Breast epithelium (tissue), 4 donors: Measurements from ENCODE around the gene CTSG. TPM values are rescaled to one million over a fixed set of nuclear protein-coding genes. Genes with fewer than 3 reads are reported as not detected.
"Not testable (repeated sequence)": the region's sequence is repeated elsewhere in the genome, so short reads cannot be mapped to it uniquely, and the experiment has no call there.

Experiments
- DNase-seq, 2 donors: peaks; one replicate each; pipeline ENCODE4 v3.0.0-alpha.2; 2019; ENCODE audit warnings: low spot score in 2 of 2
- H3K27ac ChIP-seq, 2 donors: fragments of 200-600 bp; sonication (generic) in 1 of 2; one replicate each; pipeline ENCODE4 v1.5.1; 2016 to 2019; ENCODE audit warnings: mild to moderate bottlenecking in 1 of 2
- H3K27me3 ChIP-seq, 2 donors: fragments of 200-600 bp; sonication (generic) in 1 of 2; one replicate each; pipeline versions ENCODE4 v1.5.1 to v1.6.0; 2017 to 2019; ENCODE audit warnings: control low read depth in 1 of 2, mild to moderate bottlenecking in 1 of 2
- H3K36me3 ChIP-seq: fragments of 200-600 bp; one replicate; pipeline ENCODE4 v1.5.1; 2019
- H3K4me1 ChIP-seq, 2 donors: fragments of 200-600 bp; sonication (generic); one replicate each; pipeline ENCODE4 v1.5.1; 2016 to 2019; ENCODE audit warnings: control low read depth in 1 of 2
- H3K4me3 ChIP-seq, 3 donors: fragments of 200-600 bp; sonication (generic); 1 replicate in 2 of 3; 2 replicates in 1 of 3; pipeline ENCODE4 v1.5.1; 2016 to 2019; ENCODE audit warnings: mild to moderate bottlenecking in 3 of 3, moderate library complexity in 2 of 3
- H3K9me3 ChIP-seq, 2 donors: fragments of 200-600 bp; sonication (generic) in 1 of 2; one replicate each; pipeline ENCODE4 v1.5.1; 2016 to 2019; ENCODE audit warnings: control low read depth in 1 of 2
- POLR2A ChIP-seq: fragments of 450-650 bp; IDR thresholded peaks from one replicate; pipeline ENCODE4 v1.6.1; 2016; ENCODE audit warnings: antibody characterized with exemption, mild to moderate bottlenecking, moderate library complexity
- POLR2AphosphoS5 ChIP-seq, 3 donors: sonication (generic); formaldehyde crosslinking; IDR thresholded peaks; one replicate each; pipeline ENCODE4 v1.6.1; 2017; ENCODE audit warnings: antibody characterized with exemption in 3 of 3
- intact Hi-C: fragments of 100-400 bp; cut with DNase I; formaldehyde crosslinking; loops from one replicate; pipeline ENCODE4 v1.15.1; 2023; ENCODE audit warnings: low total_unique reads
- total RNA-seq, 3 donors: library from RNA; depleted of rRNA; stranded (reverse); fragments of >200 nt; gene quantifications; one replicate each; pipeline ENCODE4 v1.1.0, GENCODE V29; 2016
- TF ChIP-seq, protein P1 (sequence below), 3 donors: fragments of 450-650 bp; IDR thresholded peaks; one replicate each; pipeline ENCODE4 v1.5.1; 2016 to 2017; ENCODE audit warnings: antibody characterized with exemption in 3 of 3, mild to moderate bottlenecking in 3 of 3, moderate library complexity in 3 of 3

The CTSG gene
- total RNA-seq, 3 donors from 2014 or later = 0.59 to 25.3 (median 0.98) TPM

DNA sequence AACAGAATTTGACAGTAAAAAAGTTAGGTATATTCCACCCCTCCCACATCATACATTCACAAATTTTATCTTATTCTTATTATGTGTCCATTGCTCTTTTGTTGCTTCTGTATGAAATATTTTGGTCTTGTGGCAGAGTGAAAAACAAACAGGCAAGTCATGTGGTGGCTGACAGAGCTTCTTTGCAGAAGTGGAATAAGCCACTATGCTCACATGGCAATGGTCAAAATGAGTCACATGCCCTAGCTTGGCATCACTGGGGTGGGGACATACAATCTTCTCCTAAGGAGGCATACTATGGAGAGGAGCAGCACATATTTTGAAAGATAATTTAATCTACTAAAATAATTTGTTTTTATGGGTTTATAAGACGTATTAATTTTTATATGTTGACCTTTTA, 40.3 kb downstream of the CTSG start:
- intact Hi-C loops = no loop called here
- no peaks in the 10 kb centered on the region for H3K36me3 ChIP-seq
- TF ChIP-seq POLR2AphosphoS5 (IDR thresholded peaks at IDR 0.05) (no peak), POLR2A (no peak)
- TF ChIP-seq, protein P1, sequence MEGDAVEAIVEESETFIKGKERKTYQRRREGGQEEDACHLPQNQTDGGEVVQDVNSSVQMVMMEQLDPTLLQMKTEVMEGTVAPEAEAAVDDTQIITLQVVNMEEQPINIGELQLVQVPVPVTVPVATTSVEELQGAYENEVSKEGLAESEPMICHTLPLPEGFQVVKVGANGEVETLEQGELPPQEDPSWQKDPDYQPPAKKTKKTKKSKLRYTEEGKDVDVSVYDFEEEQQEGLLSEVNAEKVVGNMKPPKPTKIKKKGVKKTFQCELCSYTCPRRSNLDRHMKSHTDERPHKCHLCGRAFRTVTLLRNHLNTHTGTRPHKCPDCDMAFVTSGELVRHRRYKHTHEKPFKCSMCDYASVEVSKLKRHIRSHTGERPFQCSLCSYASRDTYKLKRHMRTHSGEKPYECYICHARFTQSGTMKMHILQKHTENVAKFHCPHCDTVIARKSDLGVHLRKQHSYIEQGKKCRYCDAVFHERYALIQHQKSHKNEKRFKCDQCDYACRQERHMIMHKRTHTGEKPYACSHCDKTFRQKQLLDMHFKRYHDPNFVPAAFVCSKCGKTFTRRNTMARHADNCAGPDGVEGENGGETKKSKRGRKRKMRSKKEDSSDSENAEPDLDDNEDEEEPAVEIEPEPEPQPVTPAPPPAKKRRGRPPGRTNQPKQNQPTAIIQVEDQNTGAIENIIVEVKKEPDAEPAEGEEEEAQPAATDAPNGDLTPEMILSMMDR (IDR thresholded peaks at IDR 0.05) = no peak
- H3K9me3 ChIP-seq = no peaks in the 10 kb centered on the region
- H3K27me3 ChIP-seq = no peaks in the 10 kb centered on the region
- no peak overlapping the region for H3K27ac ChIP-seq
- no peak for DNase-seq
- no peak overlapping the region for H3K4me3 ChIP-seq
- H3K4me1 ChIP-seq = no peaks in the 10 kb centered on the region

DNA sequence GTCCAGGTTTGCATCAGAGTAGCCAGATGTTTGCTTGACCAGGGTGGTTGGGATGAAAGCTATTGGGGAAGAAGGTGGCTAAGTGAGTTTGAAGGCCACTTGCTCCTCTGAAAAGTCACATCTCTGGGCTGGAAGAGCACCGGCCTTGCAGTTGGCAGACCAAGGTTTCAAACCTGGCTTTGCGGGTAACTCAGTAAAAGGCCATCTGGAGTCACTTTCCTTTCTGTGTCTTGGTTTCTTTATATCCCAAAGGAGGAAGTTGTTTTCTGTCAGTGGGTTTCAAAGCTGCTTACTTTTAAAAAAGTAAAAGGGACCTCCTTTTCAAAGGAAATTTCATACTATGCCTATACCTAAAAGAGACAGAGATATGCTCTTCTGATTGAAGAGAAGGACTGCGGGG, 41.8 kb downstream of the CTSG start:
- H3K4me1 ChIP-seq = no peaks in the 10 kb centered on the region
- no peak overlapping the region for H3K4me3 ChIP-seq
- H3K9me3 ChIP-seq = no peaks in the 10 kb centered on the region
- H3K27ac ChIP-seq = no peak overlapping the region
- no peak for DNase-seq
- H3K27me3 ChIP-seq = no peaks in the 10 kb centered on the region
- intact Hi-C loops = no loop called here
- no peaks in the 10 kb centered on the region for H3K36me3 ChIP-seq
- TF ChIP-seq POLR2A (no peak), POLR2AphosphoS5 (IDR thresholded peaks at IDR 0.05) (no peak)
- TF ChIP-seq, protein P1 (IDR thresholded peaks at IDR 0.05) = no peak

DNA sequence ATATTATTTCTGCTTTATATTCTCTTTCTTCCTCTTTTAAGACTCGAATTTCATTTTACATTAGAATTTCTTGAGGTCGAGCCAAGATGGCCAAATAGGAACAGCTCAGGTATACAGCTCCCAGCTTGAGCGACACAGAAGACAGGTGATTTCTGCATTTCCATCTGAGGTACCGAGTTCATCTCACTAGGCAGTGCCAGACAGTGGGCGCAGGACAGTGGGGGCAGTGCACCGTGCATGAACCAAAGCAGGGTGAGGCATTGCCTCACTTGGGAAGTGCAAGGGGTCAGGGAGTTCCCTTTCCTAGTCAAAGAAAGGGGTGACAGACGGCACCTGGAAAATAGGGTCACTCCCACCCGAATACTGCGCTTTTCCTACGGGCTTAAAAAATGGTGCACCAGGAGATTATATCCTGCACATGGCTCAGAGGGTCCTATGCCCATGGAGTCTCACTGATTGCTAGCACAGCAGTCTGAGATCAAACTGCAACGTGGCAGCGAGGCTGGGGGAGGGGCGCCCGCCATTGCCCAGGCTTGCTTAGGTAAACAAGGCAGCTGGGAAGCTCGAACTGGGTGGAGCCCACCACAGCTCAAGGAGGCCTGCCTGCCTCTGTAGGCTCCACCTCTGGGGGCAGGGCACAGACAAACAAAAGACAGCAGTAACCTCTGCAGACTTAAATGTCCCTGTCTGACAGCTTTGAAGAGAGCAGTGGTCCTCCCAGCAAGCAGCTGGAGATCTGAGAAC, 50.0 kb downstream of the CTSG start:
- H3K27ac ChIP-seq, intact Hi-C loops, H3K27me3 ChIP-seq, H3K4me3 ChIP-seq, DNase-seq, H3K9me3 ChIP-seq, H3K4me1 ChIP-seq, H3K36me3 ChIP-seq: not testable (repeated sequence)

Other genes starting within 250 kb of the CTSG start
- gene ADCY4, start 241.2 kb downstream of the CTSG start, total RNA-seq = 10 to 100 TPM; 13.8 to 60.6 (median 27.7) TPM
- 10 to 100 TPM; 10.7 to 13.4 (median 12.0) TPM for gene RIPK3, start 236.3 kb downstream of the CTSG start, total RNA-seq
- 10 to 100 TPM; 28.6 to 67.2 (median 32.8) TPM for gene NFATC4, start 208.1 kb downstream of the CTSG start, total RNA-seq
- gene NYNRIN, start 177.2 kb downstream of the CTSG start, total RNA-seq = 1 to 10 TPM; 6.4 to 8.2 (median 7.7) TPM
- gene CBLN3, start 146.6 kb downstream of the CTSG start, total RNA-seq = 1 to 10 TPM; 1.6 to 3.8 (median 2.3) TPM
- 10 to 100 TPM; 48.5 to 68.1 (median 63.9) TPM for gene KHNYN, start 146.3 kb downstream of the CTSG start, total RNA-seq
- 10 to 100 TPM; 42.1 to 63.4 (median 53.4) TPM for gene SDR39U1, start 133.5 kb downstream of the CTSG start, total RNA-seq
- gene CMA1, start 68.0 kb downstream of the CTSG start, total RNA-seq = 1 to 10 TPM in 1 of 3 donors, under 1 TPM in 1, not detected in 1; 0.66 to 7.2 TPM
- gene GZMH, start 33.4 kb upstream of the CTSG start, total RNA-seq = 1 to 10 TPM in 1 of 3 donors, under 1 TPM in 2; 0.80 to 1.3 (median 0.98) TPM
- gene GZMB, start 57.9 kb upstream of the CTSG start, total RNA-seq = 1 to 10 TPM in 2 of 3 donors, not detected in 1; 1.3 to 2.2 TPM